Thyroid gland (tissue), 4 donors: ENCODE results near the gene BACH2. TPM values are rescaled to one million over a fixed set of nuclear protein-coding genes. Genes with fewer than 3 reads are reported as not detected.

Source experiments
- DNase-seq, 2 donors: peaks; one replicate each; pipeline ENCODE4 v3.0.0-alpha.2; 2019
- H3K27ac ChIP-seq, 3 donors: fragments of 200-600 bp; sonication (generic); 1 replicate in 2 of 3; 2 replicates in 1 of 3; pipeline ENCODE4 v1.5.1; 2016 to 2019; ENCODE audit warnings: mild to moderate bottlenecking in 1 of 3, moderate library complexity in 1 of 3
- H3K27me3 ChIP-seq: fragments of 200-600 bp; sonication (generic); one replicate; pipeline ENCODE4 v1.5.1; 2019
- H3K36me3 ChIP-seq, 2 donors: fragments of 200-600 bp; sonication (generic); one replicate each; pipeline ENCODE4 v1.5.1; 2016 to 2019
- H3K4me1 ChIP-seq, 2 donors: fragments of 200-600 bp; sonication (generic); one replicate each; pipeline ENCODE4 v1.5.1; 2017 to 2019
- H3K4me3 ChIP-seq, 3 donors: fragments of 200-600 bp; sonication (generic); replicated peaks in 1 of 3; 1 replicate in 2 of 3; 2 replicates in 1 of 3; pipeline ENCODE4 v1.5.1; 2016; ENCODE audit warnings: mild to moderate bottlenecking in 1 of 3
- H3K9me3 ChIP-seq: fragments of 200-600 bp; sonication (generic); one replicate; pipeline ENCODE4 v1.5.1; 2017
- CTCF ChIP-seq, 6 experiments: fragments of 200-600 bp in 3 of 6; fragments of 450-650 bp in 3 of 6; sonication (generic) in 3 of 6; IDR thresholded peaks; one replicate each; pipeline ENCODE4 v1.5.1; 2016 to 2019; ENCODE audit warnings: antibody characterized with exemption in 6 of 6, mild to moderate bottlenecking in 2 of 6, inconsistent platforms in 1 of 6, moderate library complexity in 1 of 6
- POLR2A ChIP-seq, 2 donors: fragments of 450-650 bp; IDR thresholded peaks; one replicate each; pipeline ENCODE4 v1.6.1; 2017; ENCODE audit warnings: antibody characterized with exemption in 2 of 2, mild to moderate bottlenecking in 2 of 2, moderate library complexity in 1 of 2
- WGBS, 2 donors: methylation state at CpG; one replicate each; pipeline ENCODE4 v1.1.5; 2017; 5-methylcytosine and 5-hydroxymethylcytosine counted together
- intact Hi-C: fragments of 100-400 bp; cut with DNase I; formaldehyde crosslinking; loops from one replicate; pipeline ENCODE4 v1.15.1; 2023
- total RNA-seq, 4 donors: library from RNA; depleted of rRNA; stranded (reverse); fragments of >200 nt; gene quantifications; one replicate each; pipeline ENCODE4 v1.2.3, GENCODE V29; 2016

The BACH2 gene
- total RNA-seq, 4 donors from 2014 or later, result 0.98 to 6.6 (median 3.9) TPM

- Histone ChIP-seq H3K27me3 (no peaks in the 10 kb centered on the region), H3K9me3 (no peaks in the 10 kb centered on the region), H3K27ac (no peak overlapping the region), H3K4me1 (no peaks in the 10 kb centered on the region), H3K36me3 (no peaks in the 10 kb centered on the region), H3K4me3 (no peak overlapping the region)
- DNase-seq, result no peak
- intact Hi-C loops, result no loop called here
- TF ChIP-seq POLR2A (IDR thresholded peaks at IDR 0.05) (no peak), CTCF (IDR thresholded peaks at IDR 0.05) (no peak)
These were observed 33.0 kb downstream of the BACH2 start for GRCh38 chr6:90263633-90264032.

- intact Hi-C loops, result no loop called here
- TF ChIP-seq POLR2A (IDR thresholded peaks at IDR 0.05) (no peak), CTCF (IDR thresholded peaks at IDR 0.05) (no peak)
- H3K36me3 ChIP-seq, result no peaks in the 10 kb centered on the region
- H3K4me3 ChIP-seq, result no peak overlapping the region
- H3K27me3 ChIP-seq, result no peaks in the 10 kb centered on the region
- H3K9me3 ChIP-seq, result no peaks in the 10 kb centered on the region
- 98 to 100% methylated on average over 2 of the region's 2 CpGs for WGBS, 2 donors
- no peak overlapping the region for H3K27ac ChIP-seq
- no peaks in the 10 kb centered on the region for H3K4me1 ChIP-seq
- no peak for DNase-seq
These were observed 34.8 kb downstream of the BACH2 start for GRCh38 chr6:90261801-90262200.

GRCh38 chr6:90257486-90257738 is 39.2 kb downstream of the BACH2 start:
- Histone ChIP-seq H3K9me3 (no peaks in the 10 kb centered on the region), H3K27ac (no peak overlapping the region), H3K27me3 (no peaks in the 10 kb centered on the region), H3K4me1 (no peaks in the 10 kb centered on the region), H3K4me3 (no peak overlapping the region), H3K36me3 (no peaks in the 10 kb centered on the region)
- intact Hi-C loops, result no loop called here
- WGBS, 2 donors, result 89 to 92% methylated on average over 1 of the region's 1 CpG
- DNase-seq, result no peak
- TF ChIP-seq POLR2A (IDR thresholded peaks at IDR 0.05), result no peak
- TF ChIP-seq CTCF (IDR thresholded peaks at IDR 0.05), result no peak

GRCh38 chr6:90256698-90257485 is 39.8 kb downstream of the BACH2 start:
- no peaks in the 10 kb centered on the region for H3K36me3 ChIP-seq
- H3K4me3 ChIP-seq, result no peak overlapping the region
- no peak for DNase-seq
- no peaks in the 10 kb centered on the region for H3K4me1 ChIP-seq
- intact Hi-C loops, result no loop called here
- H3K27ac ChIP-seq, result no peak overlapping the region
- TF ChIP-seq CTCF (IDR thresholded peaks at IDR 0.05) (no peak), POLR2A (IDR thresholded peaks at IDR 0.05) (no peak)
- WGBS, 2 donors, result 88 to 92% methylated on average over 4 of the region's 4 CpGs
- no peaks in the 10 kb centered on the region for H3K9me3 ChIP-seq
- no peaks in the 10 kb centered on the region for H3K27me3 ChIP-seq

GRCh38 chr6:90253631-90254030 is 43.0 kb downstream of the BACH2 start:
- Histone ChIP-seq H3K27me3 (no peaks in the 10 kb centered on the region), H3K4me3 (no peak overlapping the region), H3K27ac (no peak overlapping the region), H3K36me3 (no peaks in the 10 kb centered on the region), H3K4me1 (no peaks in the 10 kb centered on the region), H3K9me3 (no peaks in the 10 kb centered on the region)
- 84 to 89% methylated on average over 2 of the region's 2 CpGs for WGBS, 2 donors
- intact Hi-C loops, result no loop called here
- DNase-seq, result no peak
- TF ChIP-seq CTCF (IDR thresholded peaks at IDR 0.05), result no peak
- TF ChIP-seq POLR2A (IDR thresholded peaks at IDR 0.05), result no peak
